KMS-11 (cell line): ENCODE data around the gene UBASH3B.
"Not testable (repeated sequence)": the region's sequence is repeated elsewhere in the genome, so short reads cannot be mapped to it uniquely, and the experiment has no call there.

ENCODE experiments used
- H2AFZ ChIP-seq: fragments of 200-600 bp; sonication (generic); 2 replicates; pipeline ENCODE4 v1.6.1; 2016; ENCODE audit warnings: antibody characterized with exemption, mixed run types, low read depth
- H3K27ac ChIP-seq: fragments of 200-600 bp; sonication (generic); 2 replicates; pipeline ENCODE4 v1.6.1; 2016; ENCODE audit warnings: mild to moderate bottlenecking, mixed run types
- H3K27me3 ChIP-seq: fragments of 200-600 bp; sonication (generic); 2 replicates; pipeline ENCODE4 v1.6.1; 2017; ENCODE audit warnings: mild to moderate bottlenecking, low read depth, mixed run types, moderate library complexity; ENCODE audit not compliant: insufficient read depth
- H3K36me3 ChIP-seq: fragments of 200-600 bp; sonication (generic); 2 replicates; pipeline ENCODE4 v1.6.1; 2017; ENCODE audit warnings: mild to moderate bottlenecking, mixed run types; ENCODE audit not compliant: insufficient read depth
- H3K4me1 ChIP-seq: fragments of 200-600 bp; sonication (generic); 2 replicates; pipeline ENCODE4 v1.6.1; 2016; ENCODE audit warnings: mild to moderate bottlenecking, low read depth, mixed run types; ENCODE audit not compliant: poor library complexity, severe bottlenecking
- H3K4me2 ChIP-seq: fragments of 200-600 bp; sonication (generic); 2 replicates; pipeline ENCODE4 v1.7.0; 2016; ENCODE audit warnings: mild to moderate bottlenecking, mixed run types
- H3K4me3 ChIP-seq: fragments of 200-600 bp; sonication (generic); IDR thresholded peaks from 2 replicates; pipeline ENCODE4 v1.6.1; 2017; ENCODE audit warnings: low read depth, low read length, mixed read lengths; ENCODE audit not compliant: insufficient read depth
- H3K79me2 ChIP-seq: fragments of 200-600 bp; sonication (generic); 2 replicates; pipeline ENCODE4 v1.6.1; 2016; ENCODE audit warnings: low read depth, mixed run types; ENCODE audit not compliant: insufficient read depth
- H3K9ac ChIP-seq: fragments of 200-600 bp; sonication (generic); 2 replicates; pipeline ENCODE4 v1.6.1; 2016; ENCODE audit warnings: mild to moderate bottlenecking, mixed run types
- H4K20me1 ChIP-seq: fragments of 200-600 bp; sonication (generic); 2 replicates; pipeline ENCODE4 v1.6.1; 2016; ENCODE audit warnings: mild to moderate bottlenecking, mixed run types; ENCODE audit not compliant: insufficient read depth
- TF ChIP-seq, protein P1 (sequence below): fragments of 200-600 bp; sonication (generic); conservative IDR thresholded peaks from 2 replicates; pipeline ENCODE4 v1.6.1; 2017; ENCODE audit warnings: low read depth, mild to moderate bottlenecking, antibody characterized with exemption, low read length, moderate library complexity, mixed read lengths

Gene UBASH3B

DNA sequence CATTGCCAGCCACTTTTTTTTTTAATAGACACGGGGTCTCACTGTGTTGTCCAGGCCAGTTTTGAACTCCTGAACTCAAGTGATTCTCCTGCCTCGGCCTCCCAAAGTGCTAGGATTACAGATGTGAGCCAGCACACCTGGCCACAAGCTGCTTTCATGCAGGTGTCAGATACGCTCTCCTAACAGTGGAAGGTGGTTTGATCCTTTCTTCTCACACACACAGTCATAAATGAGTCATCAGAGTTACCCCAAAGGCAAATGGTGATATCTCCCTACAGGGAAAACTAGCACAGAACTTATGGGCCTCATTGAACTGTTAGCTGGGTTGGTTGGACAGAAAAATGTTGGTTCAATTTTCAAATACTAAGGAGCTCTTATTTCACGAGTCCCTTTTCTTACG is 38.2 kb upstream of the UBASH3B start:
- no peaks in the 10 kb centered on the region for H3K79me2 ChIP-seq
- no peaks in the 10 kb centered on the region for H3K4me1 ChIP-seq
- TF ChIP-seq, protein P1, sequence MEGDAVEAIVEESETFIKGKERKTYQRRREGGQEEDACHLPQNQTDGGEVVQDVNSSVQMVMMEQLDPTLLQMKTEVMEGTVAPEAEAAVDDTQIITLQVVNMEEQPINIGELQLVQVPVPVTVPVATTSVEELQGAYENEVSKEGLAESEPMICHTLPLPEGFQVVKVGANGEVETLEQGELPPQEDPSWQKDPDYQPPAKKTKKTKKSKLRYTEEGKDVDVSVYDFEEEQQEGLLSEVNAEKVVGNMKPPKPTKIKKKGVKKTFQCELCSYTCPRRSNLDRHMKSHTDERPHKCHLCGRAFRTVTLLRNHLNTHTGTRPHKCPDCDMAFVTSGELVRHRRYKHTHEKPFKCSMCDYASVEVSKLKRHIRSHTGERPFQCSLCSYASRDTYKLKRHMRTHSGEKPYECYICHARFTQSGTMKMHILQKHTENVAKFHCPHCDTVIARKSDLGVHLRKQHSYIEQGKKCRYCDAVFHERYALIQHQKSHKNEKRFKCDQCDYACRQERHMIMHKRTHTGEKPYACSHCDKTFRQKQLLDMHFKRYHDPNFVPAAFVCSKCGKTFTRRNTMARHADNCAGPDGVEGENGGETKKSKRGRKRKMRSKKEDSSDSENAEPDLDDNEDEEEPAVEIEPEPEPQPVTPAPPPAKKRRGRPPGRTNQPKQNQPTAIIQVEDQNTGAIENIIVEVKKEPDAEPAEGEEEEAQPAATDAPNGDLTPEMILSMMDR: no peak
- H3K27ac ChIP-seq: no peak overlapping the region
- H3K4me2 ChIP-seq: no peak overlapping the region
- no peak overlapping the region for H3K9ac ChIP-seq
- no peaks in the 10 kb centered on the region for H3K36me3 ChIP-seq
- H4K20me1 ChIP-seq: no peaks in the 10 kb centered on the region
- no peaks in the 10 kb centered on the region for H3K27me3 ChIP-seq
- H3K4me3 ChIP-seq: no peak overlapping the region
- H2AFZ ChIP-seq: no peak overlapping the region

DNA sequence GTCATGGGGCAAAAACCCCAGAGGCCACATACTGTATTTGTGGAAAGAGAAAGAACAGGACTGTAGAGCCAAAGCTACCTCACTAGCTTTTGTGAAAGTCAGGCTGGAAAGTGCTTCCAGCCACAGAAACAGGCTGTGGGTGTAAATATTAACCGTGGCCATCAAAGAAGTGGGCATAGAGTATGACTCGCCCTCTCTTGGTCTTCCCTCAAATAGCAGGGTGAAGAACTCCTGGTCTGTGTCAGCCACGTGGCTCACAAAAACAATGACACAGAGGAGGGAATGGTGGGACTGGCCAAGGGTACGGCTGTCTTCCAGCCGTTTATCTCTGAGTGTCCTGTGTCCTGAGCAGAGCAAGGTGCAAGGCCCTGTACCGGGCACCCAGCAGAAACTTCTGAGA is 37.6 kb upstream of the UBASH3B start:
- H3K4me3 ChIP-seq: no peak overlapping the region
- no peak overlapping the region for H3K9ac ChIP-seq
- H3K36me3 ChIP-seq: no peaks in the 10 kb centered on the region
- H2AFZ ChIP-seq: no peak overlapping the region
- H3K79me2 ChIP-seq: no peaks in the 10 kb centered on the region
- no peaks in the 10 kb centered on the region for H4K20me1 ChIP-seq
- H3K27ac ChIP-seq: no peak overlapping the region
- TF ChIP-seq, protein P1: no peak
- H3K4me2 ChIP-seq: no peak overlapping the region
- no peaks in the 10 kb centered on the region for H3K4me1 ChIP-seq
- no peaks in the 10 kb centered on the region for H3K27me3 ChIP-seq

DNA sequence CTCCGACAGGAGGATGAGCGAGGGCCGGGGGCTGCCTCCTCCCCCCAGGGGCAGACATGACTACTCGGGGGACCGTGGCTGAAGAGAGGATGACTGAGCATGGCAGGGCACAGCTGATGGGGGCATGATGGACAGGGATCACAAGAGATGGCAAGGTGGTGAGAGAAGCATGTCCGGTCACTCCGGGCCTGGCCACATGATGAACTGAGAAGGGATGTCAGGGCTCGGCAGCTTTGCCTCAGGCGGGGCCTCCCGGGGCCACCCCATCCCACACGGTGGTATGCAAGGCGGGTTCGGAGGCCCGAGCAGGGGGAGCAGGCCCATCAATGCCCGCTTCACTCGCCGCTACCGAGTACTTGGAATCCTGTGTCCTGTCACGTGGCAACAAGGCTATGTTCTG is 36.6 kb upstream of the UBASH3B start:
- H3K27me3 ChIP-seq: no peaks in the 10 kb centered on the region
- H4K20me1 ChIP-seq: no peaks in the 10 kb centered on the region
- no peak overlapping the region for H3K4me3 ChIP-seq
- H3K36me3 ChIP-seq: no peaks in the 10 kb centered on the region
- H3K27ac ChIP-seq: no peak overlapping the region
- H3K9ac ChIP-seq: no peak overlapping the region
- no peaks in the 10 kb centered on the region for H3K79me2 ChIP-seq
- no peak overlapping the region for H2AFZ ChIP-seq
- H3K4me1 ChIP-seq: no peaks in the 10 kb centered on the region
- TF ChIP-seq, protein P1: no peak
- no peak overlapping the region for H3K4me2 ChIP-seq

DNA sequence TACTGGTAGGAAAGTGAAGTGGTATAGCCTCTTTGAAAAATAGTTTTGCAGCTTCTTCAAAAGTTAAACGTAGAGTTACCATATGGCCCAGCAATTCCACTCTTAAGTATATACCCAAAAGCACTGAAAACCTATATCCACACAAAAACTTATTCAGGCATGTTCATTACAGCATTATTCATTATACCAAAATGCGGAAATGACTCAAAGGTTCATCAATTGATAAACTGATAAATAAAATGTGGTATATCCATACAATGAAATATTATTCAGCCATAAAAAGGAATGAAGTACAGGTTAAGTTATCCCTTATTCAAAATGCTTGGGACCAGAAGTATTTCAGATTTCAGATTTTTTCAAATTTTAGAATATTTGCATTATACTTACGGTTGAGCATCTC is 35.8 kb upstream of the UBASH3B start:
- no peaks in the 10 kb centered on the region for H3K27me3 ChIP-seq
- H3K4me2 ChIP-seq: no peak overlapping the region
- H3K79me2 ChIP-seq: no peaks in the 10 kb centered on the region
- H3K36me3 ChIP-seq: no peaks in the 10 kb centered on the region
- no peaks in the 10 kb centered on the region for H4K20me1 ChIP-seq
- no peak overlapping the region for H2AFZ ChIP-seq
- no peak overlapping the region for H3K9ac ChIP-seq
- H3K4me3 ChIP-seq: no peak overlapping the region
- TF ChIP-seq, protein P1: no peak
- no peaks in the 10 kb centered on the region for H3K4me1 ChIP-seq
- H3K27ac ChIP-seq: no peak overlapping the region

DNA sequence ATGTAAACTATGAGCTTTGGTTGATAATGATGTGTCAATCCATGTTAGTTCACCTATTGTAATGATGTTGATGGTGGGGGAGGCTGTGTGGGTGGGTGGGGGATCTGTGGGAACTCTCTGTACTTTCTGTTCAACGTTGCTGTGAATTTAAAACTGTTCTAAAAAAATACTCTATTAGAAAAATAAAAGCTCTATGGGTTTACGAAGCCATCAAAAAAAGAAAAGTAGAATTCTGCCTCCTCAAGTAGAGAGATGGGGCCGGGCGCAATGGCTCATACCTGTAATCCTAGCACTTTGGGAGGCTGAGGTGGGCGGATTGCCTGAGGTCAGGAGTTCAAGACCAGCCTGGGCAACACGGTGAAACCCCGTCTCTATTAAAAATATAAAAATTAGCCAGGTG is 30.0 kb upstream of the UBASH3B start:
- not testable (repeated sequence) for H3K9ac ChIP-seq, H3K4me2 ChIP-seq, H3K79me2 ChIP-seq, H3K4me3 ChIP-seq, H3K27me3 ChIP-seq, H4K20me1 ChIP-seq, H3K27ac ChIP-seq, H3K4me1 ChIP-seq, H3K36me3 ChIP-seq, H2AFZ ChIP-seq
